ENCODE results near the gene PCYT1A.

DNA sequence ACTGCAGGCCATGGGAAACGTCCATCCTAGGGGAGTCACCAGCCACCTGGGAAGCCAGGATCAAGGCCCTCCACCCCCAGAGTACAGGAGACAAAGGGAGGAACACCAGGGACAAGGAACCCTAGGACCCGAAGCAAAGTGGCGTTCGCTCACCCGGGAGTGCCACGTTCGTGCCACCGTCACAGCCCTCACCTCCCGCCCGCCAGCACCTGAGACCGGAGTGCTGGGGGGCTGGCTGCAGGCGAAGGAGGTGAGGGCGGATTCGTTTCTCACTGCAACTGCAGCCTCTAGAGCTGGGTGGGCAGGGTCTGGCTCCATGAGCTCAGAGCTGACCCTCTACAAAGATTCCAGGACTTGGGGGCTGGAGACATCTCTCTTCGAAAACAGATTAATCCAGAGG lies 102.6 kb downstream of the PCYT1A start:
- TF ChIP-seq ATF7-NPFF (CRISPR knock-in tag; IDR thresholded peaks at IDR 0.05; ENCODE audit: low read depth) (no peak), ZNF138 (CRISPR knock-in tag; IDR thresholded peaks at IDR 0.05; ENCODE audit: low read depth) (no peak), CEBPB (IDR thresholded peaks at IDR 0.05; ENCODE audit: borderline replicate concordance, low read depth, low read length) (no peak), ERF (CRISPR knock-in tag; IDR thresholded peaks at IDR 0.05) (no peak), ZNF331 (CRISPR knock-in tag; IDR thresholded peaks at IDR 0.05) (no peak), NCOA5 (CRISPR knock-in tag; IDR thresholded peaks at IDR 0.05) (no peak)
- TF ChIP-seq, protein P1, sequence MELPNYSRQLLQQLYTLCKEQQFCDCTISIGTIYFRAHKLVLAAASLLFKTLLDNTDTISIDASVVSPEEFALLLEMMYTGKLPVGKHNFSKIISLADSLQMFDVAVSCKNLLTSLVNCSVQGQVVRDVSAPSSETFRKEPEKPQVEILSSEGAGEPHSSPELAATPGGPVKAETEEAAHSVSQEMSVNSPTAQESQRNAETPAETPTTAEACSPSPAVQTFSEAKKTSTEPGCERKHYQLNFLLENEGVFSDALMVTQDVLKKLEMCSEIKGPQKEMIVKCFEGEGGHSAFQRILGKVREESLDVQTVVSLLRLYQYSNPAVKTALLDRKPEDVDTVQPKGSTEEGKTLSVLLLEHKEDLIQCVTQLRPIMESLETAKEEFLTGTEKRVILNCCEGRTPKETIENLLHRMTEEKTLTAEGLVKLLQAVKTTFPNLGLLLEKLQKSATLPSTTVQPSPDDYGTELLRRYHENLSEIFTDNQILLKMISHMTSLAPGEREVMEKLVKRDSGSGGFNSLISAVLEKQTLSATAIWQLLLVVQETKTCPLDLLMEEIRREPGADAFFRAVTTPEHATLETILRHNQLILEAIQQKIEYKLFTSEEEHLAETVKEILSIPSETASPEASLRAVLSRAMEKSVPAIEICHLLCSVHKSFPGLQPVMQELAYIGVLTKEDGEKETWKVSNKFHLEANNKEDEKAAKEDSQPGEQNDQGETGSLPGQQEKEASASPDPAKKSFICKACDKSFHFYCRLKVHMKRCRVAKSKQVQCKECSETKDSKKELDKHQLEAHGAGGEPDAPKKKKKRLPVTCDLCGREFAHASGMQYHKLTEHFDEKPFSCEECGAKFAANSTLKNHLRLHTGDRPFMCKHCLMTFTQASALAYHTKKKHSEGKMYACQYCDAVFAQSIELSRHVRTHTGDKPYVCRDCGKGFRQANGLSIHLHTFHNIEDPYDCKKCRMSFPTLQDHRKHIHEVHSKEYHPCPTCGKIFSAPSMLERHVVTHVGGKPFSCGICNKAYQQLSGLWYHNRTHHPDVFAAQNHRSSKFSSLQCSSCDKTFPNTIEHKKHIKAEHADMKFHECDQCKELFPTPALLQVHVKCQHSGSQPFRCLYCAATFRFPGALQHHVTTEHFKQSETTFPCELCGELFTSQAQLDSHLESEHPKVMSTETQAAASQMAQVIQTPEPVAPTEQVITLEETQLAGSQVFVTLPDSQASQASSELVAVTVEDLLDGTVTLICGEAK (IDR thresholded peaks at IDR 0.05): no peak
- TF ChIP-seq, protein P1 (CRISPR knock-in tag; IDR thresholded peaks at IDR 0.05): no peak
- TF ChIP-seq, protein P2, sequence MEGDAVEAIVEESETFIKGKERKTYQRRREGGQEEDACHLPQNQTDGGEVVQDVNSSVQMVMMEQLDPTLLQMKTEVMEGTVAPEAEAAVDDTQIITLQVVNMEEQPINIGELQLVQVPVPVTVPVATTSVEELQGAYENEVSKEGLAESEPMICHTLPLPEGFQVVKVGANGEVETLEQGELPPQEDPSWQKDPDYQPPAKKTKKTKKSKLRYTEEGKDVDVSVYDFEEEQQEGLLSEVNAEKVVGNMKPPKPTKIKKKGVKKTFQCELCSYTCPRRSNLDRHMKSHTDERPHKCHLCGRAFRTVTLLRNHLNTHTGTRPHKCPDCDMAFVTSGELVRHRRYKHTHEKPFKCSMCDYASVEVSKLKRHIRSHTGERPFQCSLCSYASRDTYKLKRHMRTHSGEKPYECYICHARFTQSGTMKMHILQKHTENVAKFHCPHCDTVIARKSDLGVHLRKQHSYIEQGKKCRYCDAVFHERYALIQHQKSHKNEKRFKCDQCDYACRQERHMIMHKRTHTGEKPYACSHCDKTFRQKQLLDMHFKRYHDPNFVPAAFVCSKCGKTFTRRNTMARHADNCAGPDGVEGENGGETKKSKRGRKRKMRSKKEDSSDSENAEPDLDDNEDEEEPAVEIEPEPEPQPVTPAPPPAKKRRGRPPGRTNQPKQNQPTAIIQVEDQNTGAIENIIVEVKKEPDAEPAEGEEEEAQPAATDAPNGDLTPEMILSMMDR (CRISPR knock-in tag; IDR thresholded peaks at IDR 0.05): no peak
